ENCODE results near the gene SUN2.

SUN2 gene

DNA sequence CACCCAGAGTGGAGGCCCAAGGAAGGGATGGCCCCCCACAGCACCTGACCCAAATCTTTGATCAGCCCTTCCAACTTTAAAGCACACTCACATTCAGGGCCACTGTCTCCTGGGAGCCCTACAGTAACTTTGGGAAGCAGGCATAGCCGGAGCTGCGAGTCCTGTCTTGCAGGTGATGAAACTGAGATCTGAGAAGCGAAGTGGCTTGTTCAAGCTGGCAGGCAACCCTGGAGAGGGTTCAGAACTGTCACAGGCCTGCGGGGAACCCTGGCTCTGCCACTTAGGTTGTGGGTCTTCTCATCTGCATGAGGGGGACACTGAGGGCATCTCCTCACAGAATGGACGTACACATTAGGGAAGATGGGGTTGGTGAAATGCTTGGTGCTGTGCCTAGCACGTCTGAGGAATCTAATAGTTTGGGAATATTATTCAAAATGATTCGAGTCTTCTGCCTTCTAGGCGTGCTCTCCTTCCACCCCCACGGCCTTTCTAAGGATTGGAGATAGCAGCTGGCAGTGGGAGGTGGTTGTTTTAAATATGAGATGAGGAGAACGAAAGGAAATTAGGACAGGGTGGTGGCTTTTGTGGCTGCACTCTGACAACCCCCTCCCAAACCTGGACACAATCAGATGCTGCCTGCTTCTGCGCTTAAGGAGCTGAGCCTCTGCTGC, 18.8 kb upstream of the SUN2 start:
- TF ChIP-seq EZH2 (optimal IDR thresholded peaks at IDR 0.05; ENCODE audit: low read depth, low read length) (no peak), EZH2phosphoT487 (IDR thresholded peaks at IDR 0.05; ENCODE audit: low read length) (no peak)
- TF ChIP-seq, protein P1, sequence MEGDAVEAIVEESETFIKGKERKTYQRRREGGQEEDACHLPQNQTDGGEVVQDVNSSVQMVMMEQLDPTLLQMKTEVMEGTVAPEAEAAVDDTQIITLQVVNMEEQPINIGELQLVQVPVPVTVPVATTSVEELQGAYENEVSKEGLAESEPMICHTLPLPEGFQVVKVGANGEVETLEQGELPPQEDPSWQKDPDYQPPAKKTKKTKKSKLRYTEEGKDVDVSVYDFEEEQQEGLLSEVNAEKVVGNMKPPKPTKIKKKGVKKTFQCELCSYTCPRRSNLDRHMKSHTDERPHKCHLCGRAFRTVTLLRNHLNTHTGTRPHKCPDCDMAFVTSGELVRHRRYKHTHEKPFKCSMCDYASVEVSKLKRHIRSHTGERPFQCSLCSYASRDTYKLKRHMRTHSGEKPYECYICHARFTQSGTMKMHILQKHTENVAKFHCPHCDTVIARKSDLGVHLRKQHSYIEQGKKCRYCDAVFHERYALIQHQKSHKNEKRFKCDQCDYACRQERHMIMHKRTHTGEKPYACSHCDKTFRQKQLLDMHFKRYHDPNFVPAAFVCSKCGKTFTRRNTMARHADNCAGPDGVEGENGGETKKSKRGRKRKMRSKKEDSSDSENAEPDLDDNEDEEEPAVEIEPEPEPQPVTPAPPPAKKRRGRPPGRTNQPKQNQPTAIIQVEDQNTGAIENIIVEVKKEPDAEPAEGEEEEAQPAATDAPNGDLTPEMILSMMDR (IDR thresholded peaks at IDR 0.05; ENCODE audit: low read length): no peak
- H3K4me2 ChIP-seq (ENCODE audit: low read depth, low read length): no peak overlapping the region
- no peak overlapping the region for H3K27ac ChIP-seq (ENCODE audit: low read length)
- H3K79me2 ChIP-seq (ENCODE audit: low read length): no peaks in the 10 kb centered on the region
- H3K4me1 ChIP-seq (ENCODE audit: low read length): no peaks in the 10 kb centered on the region
- no peaks in the 10 kb centered on the region for H3K27me3 ChIP-seq (replicated peaks; ENCODE audit: insufficient read depth, low read length)
- no peak overlapping the region for H3K4me3 ChIP-seq (ENCODE audit: low read length)
- H3F3A ChIP-seq (ENCODE audit: insufficient read depth, low read length): no peaks in the 10 kb centered on the region
- H3K9me3 ChIP-seq (replicated peaks; ENCODE audit: insufficient read depth, low read length): no peaks in the 10 kb centered on the region
- H2AFZ ChIP-seq (ENCODE audit: low read length): no peak overlapping the region
- H3K9ac ChIP-seq (ENCODE audit: low read length): no peak overlapping the region
- no peaks in the 10 kb centered on the region for H4K20me1 ChIP-seq (ENCODE audit: insufficient read depth, low read length)
- H3K36me3 ChIP-seq (replicated peaks; ENCODE audit: insufficient read depth, low read length): no peaks in the 10 kb centered on the region
- H3K9me2 ChIP-seq (replicated peaks; ENCODE audit: insufficient read depth, low read length): no peaks in the 10 kb centered on the region
- no peak for DNase-seq

DNA sequence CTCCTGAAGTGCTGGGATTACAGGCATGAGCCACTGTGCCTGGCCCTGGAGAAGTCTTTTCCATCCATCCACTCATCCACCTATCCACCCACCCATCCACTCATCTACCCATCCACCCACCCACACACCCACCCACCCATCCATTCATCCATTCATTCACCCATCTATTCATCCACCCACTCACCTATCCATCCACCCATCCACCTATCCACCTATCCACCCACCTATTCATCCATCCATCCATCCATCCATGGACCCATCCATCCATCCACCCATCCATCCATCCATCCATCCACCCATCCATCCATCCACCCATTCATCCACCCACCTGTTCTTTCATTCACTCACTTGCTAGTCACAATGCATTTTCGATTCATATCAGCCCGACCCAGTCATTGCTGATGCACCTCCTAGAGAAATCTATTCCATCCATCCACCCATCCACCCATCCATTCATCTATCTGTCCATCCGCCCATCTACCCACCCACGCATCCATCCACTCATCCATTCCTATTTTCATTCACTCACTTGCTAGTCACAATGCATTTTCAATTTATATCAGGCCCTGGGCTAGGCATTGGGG, 17.7 kb upstream of the SUN2 start:
- TF ChIP-seq EZH2phosphoT487 (IDR thresholded peaks at IDR 0.05; ENCODE audit: low read length) (no peak), EZH2 (optimal IDR thresholded peaks at IDR 0.05; ENCODE audit: low read depth, low read length) (no peak)
- TF ChIP-seq, protein P1 (IDR thresholded peaks at IDR 0.05; ENCODE audit: low read length): no peak
- Histone ChIP-seq H3K4me3 (ENCODE audit: low read length) (no peak overlapping the region), H3K9me3 (replicated peaks; ENCODE audit: insufficient read depth, low read length) (no peaks in the 10 kb centered on the region), H3K4me2 (ENCODE audit: low read depth, low read length) (no peak overlapping the region), H3K36me3 (replicated peaks; ENCODE audit: insufficient read depth, low read length) (no peaks in the 10 kb centered on the region), H3K9me2 (replicated peaks; ENCODE audit: insufficient read depth, low read length) (no peaks in the 10 kb centered on the region), H3K4me1 (ENCODE audit: low read length) (no peaks in the 10 kb centered on the region), H3K27me3 (replicated peaks; ENCODE audit: insufficient read depth, low read length) (no peaks in the 10 kb centered on the region), H3K9ac (ENCODE audit: low read length) (no peak overlapping the region), H4K20me1 (ENCODE audit: insufficient read depth, low read length) (no peaks in the 10 kb centered on the region), H2AFZ (ENCODE audit: low read length) (no peak overlapping the region), H3K27ac (ENCODE audit: low read length) (no peak overlapping the region), H3F3A (ENCODE audit: insufficient read depth, low read length) (no peaks in the 10 kb centered on the region), H3K79me2 (ENCODE audit: low read length) (no peaks in the 10 kb centered on the region)
- DNase-seq: no peak

DNA sequence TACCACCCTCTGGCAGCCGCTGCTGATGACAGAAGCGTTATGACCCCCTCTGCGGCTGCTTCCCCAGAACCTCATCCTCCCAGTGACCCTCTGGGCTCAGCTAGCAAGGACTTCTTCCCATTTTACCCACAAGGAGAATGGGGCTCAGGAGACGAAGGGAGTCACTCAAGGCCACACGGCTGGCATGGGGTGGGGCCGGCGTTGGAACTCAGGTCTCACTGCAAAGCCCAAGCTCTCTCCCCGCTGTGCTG, 16.8 kb upstream of the SUN2 start:
- Histone ChIP-seq H3K27ac (ENCODE audit: low read length) (no peak overlapping the region), H2AFZ (ENCODE audit: low read length) (no peak overlapping the region), H4K20me1 (ENCODE audit: insufficient read depth, low read length) (no peaks in the 10 kb centered on the region), H3K9me2 (replicated peaks; ENCODE audit: insufficient read depth, low read length) (no peaks in the 10 kb centered on the region), H3K4me2 (ENCODE audit: low read depth, low read length) (no peak overlapping the region), H3K27me3 (replicated peaks; ENCODE audit: insufficient read depth, low read length) (no peaks in the 10 kb centered on the region), H3K9me3 (replicated peaks; ENCODE audit: insufficient read depth, low read length) (no peaks in the 10 kb centered on the region), H3F3A (ENCODE audit: insufficient read depth, low read length) (no peaks in the 10 kb centered on the region), H3K4me3 (ENCODE audit: low read length) (no peak overlapping the region), H3K9ac (ENCODE audit: low read length) (no peak overlapping the region), H3K36me3 (replicated peaks; ENCODE audit: insufficient read depth, low read length) (no peaks in the 10 kb centered on the region), H3K4me1 (ENCODE audit: low read length) (no peaks in the 10 kb centered on the region), H3K79me2 (ENCODE audit: low read length) (no peaks in the 10 kb centered on the region)
- no peak for DNase-seq
- TF ChIP-seq EZH2 (optimal IDR thresholded peaks at IDR 0.05; ENCODE audit: low read depth, low read length) (no peak), EZH2phosphoT487 (IDR thresholded peaks at IDR 0.05; ENCODE audit: low read length) (no peak)
- TF ChIP-seq, protein P1 (IDR thresholded peaks at IDR 0.05; ENCODE audit: low read length): no peak

Data from MM.1S (cell line).